Endothelial cell of umbilical vein (primary cell): ENCODE data around the gene ARHGEF19. TPM values are rescaled to one million over a fixed set of nuclear protein-coding genes. Genes with fewer than 3 reads are reported as not detected.

Experiments
- BruUV-seq: library from RNA; stranded (reverse); fragments of 400-500 nt; replicated peaks from 2 replicates; lab custom pipeline; 2021; lab: Mats Ljungman, UMichigan
- CTCF ChIA-PET: fragments of 300-600, 350-600 bp; sonication (Branson Sonifier 250); formaldehyde crosslinking; loops from one replicate; lab custom pipeline; 2021; ENCODE audit warnings: antibody characterized with exemption, inconsistent platforms; lab: Charles Lee
- POLR2A ChIA-PET: fragments of 300-600, 350-600 bp; sonication (Branson Sonifier 250); formaldehyde crosslinking; loops from one replicate; lab custom pipeline; 2021; ENCODE audit warnings: antibody characterized with exemption, inconsistent platforms; lab: Charles Lee
- DNase-seq: peaks from one replicate; pipeline ENCODE4 v3.0.0-alpha.2; 2011; ENCODE audit warnings: low read depth, low spot score
- FAIRE-seq: peaks from 2 replicates; lab custom pipeline; 2011; peaks lifted over from hg19 to GRCh38; lab: Jason Lieb, UNC
- H2AFZ ChIP-seq: 2 replicates; pipeline ENCODE4 v1.6.0; 2012; ENCODE audit warnings: low read depth, low read length, control low read depth, inconsistent platforms
- H3K27ac ChIP-seq: 2 replicates; pipeline ENCODE4 v1.5.1; 2011; ENCODE audit warnings: low read depth, mild to moderate bottlenecking, control low read depth, low read length, moderate library complexity; ENCODE audit not compliant: insufficient read depth
- H3K27me3 ChIP-seq, 2 experiments: 2 replicates each; pipeline versions ENCODE4 v1.6.0 to v1.6.1; 2011; ENCODE audit warnings: low read length in 2 of 2, mixed read lengths in 1 of 2; ENCODE audit not compliant: control insufficient read depth in 2 of 2, insufficient read depth in 2 of 2
- H3K36me3 ChIP-seq, 2 experiments: 2 replicates in 1 of 2; 3 replicates in 1 of 2; pipeline ENCODE4 v1.5.1; 2011; ENCODE audit warnings: low read length in 2 of 2, mild to moderate bottlenecking in 1 of 2, moderate library complexity in 1 of 2; ENCODE audit not compliant: control insufficient read depth in 2 of 2, insufficient read depth in 2 of 2; ENCODE audit errors: extremely low read depth in 1 of 2
- H3K4me1 ChIP-seq: 3 replicates; pipeline ENCODE4 v1.5.1; 2011; ENCODE audit warnings: mild to moderate bottlenecking, low read length; ENCODE audit not compliant: control insufficient read depth, insufficient read depth; ENCODE audit errors: extremely low read depth
- H3K4me2 ChIP-seq: 2 replicates; pipeline ENCODE4 v1.6.1; 2011; ENCODE audit warnings: low read length, control low read depth, mixed read lengths; ENCODE audit not compliant: insufficient read depth
- H3K4me3 ChIP-seq, 3 experiments: fragments of 200-600 bp in 1 of 3; sonication (generic), shearing (Covaris generic) in 1 of 3; replicated peaks in 1 of 3; 2 replicates each; pipeline ENCODE4 v1.5.1; 2011 to 2016; ENCODE audit warnings: control low read depth in 3 of 3, low read length in 3 of 3, mild to moderate bottlenecking in 2 of 3, inconsistent platforms in 1 of 3, low read depth in 1 of 3, moderate library complexity in 1 of 3; ENCODE audit not compliant: insufficient read depth in 1 of 3
- H3K79me2 ChIP-seq: 2 replicates; pipeline ENCODE4 v1.6.0; 2012; ENCODE audit warnings: low read length, inconsistent platforms; ENCODE audit not compliant: control insufficient read depth, insufficient read depth
- H3K9ac ChIP-seq: replicated peaks from 2 replicates; pipeline ENCODE3; 2011; ENCODE audit warnings: low read length, control low read depth; ENCODE audit not compliant: insufficient read depth; ENCODE audit errors: extremely low read depth
- H3K9me1 ChIP-seq: replicated peaks from 3 replicates; pipeline ENCODE4 v1.6.0; 2011; ENCODE audit warnings: mild to moderate bottlenecking, low read length; ENCODE audit not compliant: control insufficient read depth, insufficient read depth; ENCODE audit errors: extremely low read depth
- H3K9me3 ChIP-seq: replicated peaks from 2 replicates; pipeline ENCODE4 v1.5.1; 2012; ENCODE audit warnings: low read length, inconsistent platforms; ENCODE audit not compliant: control insufficient read depth, insufficient read depth
- H4K20me1 ChIP-seq: replicated peaks from 2 replicates; pipeline ENCODE3; 2011; ENCODE audit warnings: mild to moderate bottlenecking, low read length; ENCODE audit not compliant: control insufficient read depth, insufficient read depth; ENCODE audit errors: extremely low read depth
- EZH2 ChIP-seq: IDR thresholded peaks from 2 replicates; pipeline ENCODE4 v1.6.1; 2012; ENCODE audit warnings: borderline replicate concordance, low read depth, mild to moderate bottlenecking, moderate library complexity, low read length, inconsistent platforms; ENCODE audit not compliant: severe bottlenecking
- FOS ChIP-seq: IDR thresholded peaks from 2 replicates; pipeline ENCODE4 v1.6.1; 2011; ENCODE audit warnings: mild to moderate bottlenecking, low read length, moderate library complexity, borderline replicate concordance; ENCODE audit not compliant: insufficient read depth
- GATA2 ChIP-seq: IDR thresholded peaks from 2 replicates; pipeline ENCODE4 v1.7.0; 2011; ENCODE audit warnings: low read depth, mild to moderate bottlenecking, moderate library complexity, mixed read lengths, low read length; ENCODE audit not compliant: insufficient read length, insufficient read depth
- JUN ChIP-seq: IDR thresholded peaks from 2 replicates; pipeline ENCODE4 v1.6.1; 2011; ENCODE audit warnings: borderline replicate concordance, low read depth; ENCODE audit not compliant: insufficient read length, insufficient read depth
- MYC ChIP-seq: IDR thresholded peaks from one replicate; pipeline ENCODE4 v1.6.1; 2011; ENCODE audit warnings: mild to moderate bottlenecking, low read depth, low read length
- POLR2A ChIP-seq: IDR thresholded peaks from 2 replicates; pipeline ENCODE4 v1.6.1; 2012; ENCODE audit warnings: low read depth, mild to moderate bottlenecking, control low read depth, low read length
- POLR2AphosphoS5 ChIP-seq: IDR thresholded peaks from 2 replicates; pipeline ENCODE4 v1.6.1; 2012; ENCODE audit warnings: low read depth, mild to moderate bottlenecking, control low read depth, low read length, moderate library complexity; ENCODE audit not compliant: insufficient read depth
- dilution Hi-C: fragments of 300-500 bp; cut with MboI; formaldehyde crosslinking; loops from one replicate; pipeline ENCODE4 v1.15.0; 2019; ENCODE audit warnings: low sequenced_read_pairs; ENCODE audit not compliant: extremely low pct_ligation_motif_present
- intact Hi-C: fragments of 100-400 bp; cut with micrococcal nuclease; formaldehyde crosslinking; loops from one replicate; pipeline ENCODE4 v1.10.0; 2022
- polyA plus RNA-seq, 4 experiments: library from polyadenylated mRNA; depleted of rRNA in 3 of 4; stranded (reverse) in 3 of 4; unstranded in 1 of 4; fragments of >200 nt; gene quantifications; 2 replicates each; pipeline versions ENCODE4 v1.2.1 to v1.2.3, GENCODE V29; 2011 to 2012; ENCODE audit warnings: missing spikeins in 1 of 4
- total RNA-seq: library from RNA; stranded (reverse); gene quantifications from 2 replicates; pipeline ENCODE4 v1.2.3, GENCODE V29; 2021
- TF ChIP-seq, protein P1 (sequence below), 2 donors: IDR thresholded peaks; 1 replicate in 1 of 2; 2 replicates in 1 of 2; pipeline ENCODE4 v1.5.1; 2011; ENCODE audit warnings: low read length in 2 of 2, mild to moderate bottlenecking in 2 of 2, moderate library complexity in 2 of 2, control low read depth in 1 of 2, inconsistent platforms in 1 of 2, low read depth in 1 of 2; ENCODE audit not compliant: insufficient read depth in 1 of 2; ENCODE audit errors: extremely low read depth in 1 of 2
- TF ChIP-seq, protein P2 (sequence below): IDR thresholded peaks from 2 replicates; pipeline ENCODE4 v1.6.1; 2011; ENCODE audit not compliant: insufficient read depth, insufficient read length

The ARHGEF19 gene
- total and polyA plus RNA-seq, 2 donors (not counting 3 experiments of a cell fraction or from before 2014, with no cell fraction given) = 6.2 to 8.0 TPM

DNA sequence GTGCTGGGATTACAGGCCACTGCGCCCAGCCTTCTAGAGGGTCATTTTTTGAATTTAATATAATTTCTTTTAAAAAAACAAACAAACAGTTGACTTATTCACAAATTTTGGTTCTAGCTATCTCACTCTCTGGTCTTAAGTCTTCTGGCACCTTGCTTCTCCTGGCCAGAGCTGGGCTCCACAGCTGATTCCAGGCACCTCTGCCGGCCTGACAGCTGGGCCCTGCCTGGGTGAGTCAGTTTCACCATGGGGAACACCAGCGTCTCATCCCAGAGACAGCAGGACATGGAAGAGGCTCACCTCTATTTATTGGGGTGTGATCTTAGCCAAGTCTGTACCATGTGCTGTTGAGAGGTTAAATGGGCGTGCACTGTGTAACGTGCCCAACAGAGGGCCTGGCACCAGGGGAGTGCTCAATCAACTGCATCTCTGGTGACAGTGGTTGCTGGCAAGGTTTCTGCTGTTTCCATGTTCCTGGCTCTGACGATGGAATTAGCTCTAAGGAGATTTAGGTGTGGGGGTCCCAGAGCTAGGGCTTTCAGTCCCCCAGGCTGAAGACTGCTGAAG lies 23.6 kb upstream of the ARHGEF19 start:
- intact Hi-C loops = loop anchor here (2.0 kb wide), 2 partner anchors 29 to 157 kb away; no protein-coding TSS in a partner anchor
- ChIA-PET CTCF (interaction anchor here (1.1 to 2.6 kb wide), 3 partner anchors 13 to 154 kb away, joined by 3 to 8 read pairs (median 5); no protein-coding TSS in a partner anchor), POLR2A (no interaction called here)
- Histone ChIP-seq H3K4me1 (peaks cover 15% of the 10 kb centered on the region), H3K4me2 (peak overlapping the region; percentile 91), H3K9me1 (no peaks in the 10 kb centered on the region), H4K20me1 (no peaks in the 10 kb centered on the region), H2AFZ (peak overlapping the region; percentile 63), H3K36me3 (no peaks in the 10 kb centered on the region), H3K79me2 (no peaks in the 10 kb centered on the region), H3K27ac (no peak overlapping the region), H3K9me3 (no peaks in the 10 kb centered on the region), H3K27me3 (no peaks in the 10 kb centered on the region), H3K4me3 (peak overlapping the region in 1 of 3 experiments; percentile 53), H3K9ac (no peak overlapping the region)
- peak; percentile 40 for FAIRE-seq
- dilution Hi-C loops = no loop called here
- peak; percentile 39 for DNase-seq
- TF ChIP-seq, protein P1, sequence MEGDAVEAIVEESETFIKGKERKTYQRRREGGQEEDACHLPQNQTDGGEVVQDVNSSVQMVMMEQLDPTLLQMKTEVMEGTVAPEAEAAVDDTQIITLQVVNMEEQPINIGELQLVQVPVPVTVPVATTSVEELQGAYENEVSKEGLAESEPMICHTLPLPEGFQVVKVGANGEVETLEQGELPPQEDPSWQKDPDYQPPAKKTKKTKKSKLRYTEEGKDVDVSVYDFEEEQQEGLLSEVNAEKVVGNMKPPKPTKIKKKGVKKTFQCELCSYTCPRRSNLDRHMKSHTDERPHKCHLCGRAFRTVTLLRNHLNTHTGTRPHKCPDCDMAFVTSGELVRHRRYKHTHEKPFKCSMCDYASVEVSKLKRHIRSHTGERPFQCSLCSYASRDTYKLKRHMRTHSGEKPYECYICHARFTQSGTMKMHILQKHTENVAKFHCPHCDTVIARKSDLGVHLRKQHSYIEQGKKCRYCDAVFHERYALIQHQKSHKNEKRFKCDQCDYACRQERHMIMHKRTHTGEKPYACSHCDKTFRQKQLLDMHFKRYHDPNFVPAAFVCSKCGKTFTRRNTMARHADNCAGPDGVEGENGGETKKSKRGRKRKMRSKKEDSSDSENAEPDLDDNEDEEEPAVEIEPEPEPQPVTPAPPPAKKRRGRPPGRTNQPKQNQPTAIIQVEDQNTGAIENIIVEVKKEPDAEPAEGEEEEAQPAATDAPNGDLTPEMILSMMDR (IDR thresholded peaks at IDR 0.05; ENCODE audit: extremely low read depth in 1 of 2, insufficient read depth in 1 of 2, low read depth in 1 of 2, low read length in 2 of 2) = peak; percentile 14 to 29
- TF ChIP-seq, protein P2, sequence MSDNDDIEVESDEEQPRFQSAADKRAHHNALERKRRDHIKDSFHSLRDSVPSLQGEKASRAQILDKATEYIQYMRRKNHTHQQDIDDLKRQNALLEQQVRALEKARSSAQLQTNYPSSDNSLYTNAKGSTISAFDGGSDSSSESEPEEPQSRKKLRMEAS = no peak
- no TSS peak for BruUV-seq

- Histone ChIP-seq H3K9me1 (no peaks in the 10 kb centered on the region), H3K79me2 (no peaks in the 10 kb centered on the region), H2AFZ (no peak overlapping the region), H3K4me1 (peaks cover 15% of the 10 kb centered on the region), H3K9me3 (no peaks in the 10 kb centered on the region), H3K36me3 (no peaks in the 10 kb centered on the region), H3K27me3 (no peaks in the 10 kb centered on the region), H3K4me3 (no peak overlapping the region), H4K20me1 (no peaks in the 10 kb centered on the region), H3K4me2 (no peak overlapping the region), H3K27ac (no peak overlapping the region), H3K9ac (no peak overlapping the region)
- DNase-seq = no peak
- TF ChIP-seq JUN = no peak
- TF ChIP-seq EZH2 = no peak
- no peak for TF ChIP-seq POLR2AphosphoS5
- no peak for TF ChIP-seq MYC
- TF ChIP-seq POLR2A = no peak
- no peak for TF ChIP-seq FOS
- TF ChIP-seq, protein P1 (IDR thresholded peaks at IDR 0.05; ENCODE audit: extremely low read depth in 1 of 2, insufficient read depth in 1 of 2, low read depth in 1 of 2, low read length in 2 of 2) = no peak
- TF ChIP-seq GATA2 = no peak
- TF ChIP-seq, protein P2 = no peak
- intact Hi-C loops (no loop called here), dilution Hi-C loops (no loop called here)
- ChIA-PET CTCF (interaction anchor here (1.7 to 2.6 kb wide), 2 partner anchors 13 to 153 kb away, joined by 5 to 8 read pairs; no protein-coding TSS in a partner anchor), POLR2A (no interaction called here)
- FAIRE-seq = no peak
- no TSS peak for BruUV-seq
Observed at GRCh38 chr1:16235347-16235746, 22.9 kb upstream of the ARHGEF19 start.
